ENCODE results near the gene NUMB. TPM values are rescaled to one million over a fixed set of nuclear protein-coding genes. Genes with fewer than 3 reads are reported as not detected.

Gene NUMB
- total and polyA plus RNA-seq, 2 donors (not counting 3 experiments of a cell fraction or from before 2014, with no cell fraction given), result 128 to 164 TPM

- no peak for FAIRE-seq
- H3K4me1 ChIP-seq (ENCODE audit: control insufficient read depth, extremely low read depth, insufficient read depth, low read length), result peaks cover 44% of the 10 kb centered on the region
- no peak for DNase-seq (ENCODE audit: low read depth, low spot score)
- H3K36me3 ChIP-seq (ENCODE audit: control insufficient read depth in 2 of 2, extremely low read depth in 1 of 2, insufficient read depth in 2 of 2, low read length in 2 of 2), result no peaks in the 10 kb centered on the region
- TF ChIP-seq MAX (IDR thresholded peaks at IDR 0.05; ENCODE audit: insufficient read depth, insufficient read length) (no peak), POLR2AphosphoS5 (IDR thresholded peaks at IDR 0.05; ENCODE audit: insufficient read depth, low read depth, low read length) (no peak), GATA2 (IDR thresholded peaks at IDR 0.05; ENCODE audit: insufficient read depth, insufficient read length, low read depth, low read length) (no peak), MYC (IDR thresholded peaks at IDR 0.05; ENCODE audit: low read depth, low read length) (no peak)
- H3K27ac ChIP-seq (ENCODE audit: insufficient read depth, low read depth, low read length), result no peak overlapping the region
- H3K9me3 ChIP-seq (replicated peaks; ENCODE audit: control insufficient read depth, insufficient read depth, low read length), result no peaks in the 10 kb centered on the region
- no peaks in the 10 kb centered on the region for H4K20me1 ChIP-seq (replicated peaks; ENCODE audit: control insufficient read depth, extremely low read depth, insufficient read depth, low read length)
- H3K4me3 ChIP-seq (replicated peaks in 1 of 3; ENCODE audit: insufficient read depth in 1 of 3, low read depth in 1 of 3, low read length in 3 of 3), result no peak overlapping the region
- H3K27me3 ChIP-seq (ENCODE audit: control insufficient read depth in 2 of 2, insufficient read depth in 2 of 2, low read length in 2 of 2), result no peaks in the 10 kb centered on the region
- H2AFZ ChIP-seq (ENCODE audit: low read depth, low read length), result no peak overlapping the region
- ChIA-PET CTCF (interaction anchor here (1.5 to 11.5 kb wide), 3 partner anchors 172 to 294 kb away, joined by 3 to 559 read pairs (median 11); no protein-coding TSS in a partner anchor), POLR2A (interaction anchor here (0.7 kb wide), 1 partner anchor 177 kb away, joined by 13 read pairs; no protein-coding TSS in a partner anchor)
- H3K9me1 ChIP-seq (replicated peaks; ENCODE audit: control insufficient read depth, extremely low read depth, insufficient read depth, low read length), result peaks cover 2% of the 10 kb centered on the region
- no peaks in the 10 kb centered on the region for H3K79me2 ChIP-seq (ENCODE audit: control insufficient read depth, insufficient read depth, low read length)
- no TSS peak for BruUV-seq (replicated peaks)
- dilution Hi-C loops (cut with MboI; ENCODE audit: extremely low pct_ligation_motif_present, low sequenced_read_pairs) (loop anchor here (25.0 kb wide), 2 partner anchors 180 to 280 kb away; no protein-coding TSS in a partner anchor), intact Hi-C loops (cut with micrococcal nuclease) (no loop called here)
- H3K4me2 ChIP-seq (ENCODE audit: insufficient read depth, low read length), result no peak overlapping the region
- H3K9ac ChIP-seq (replicated peaks; ENCODE audit: extremely low read depth, insufficient read depth, low read length), result no peak overlapping the region
Observed at GRCh38 chr14:73467377-73467776, 9.0 kb upstream of the NUMB start.

GRCh38 chr14:73466861-73467260 lies 8.5 kb upstream of the NUMB start:
- H3K36me3 ChIP-seq (ENCODE audit: control insufficient read depth in 2 of 2, extremely low read depth in 1 of 2, insufficient read depth in 2 of 2, low read length in 2 of 2), result no peaks in the 10 kb centered on the region
- POLR2A ChIA-PET, result interaction anchor here (0.7 kb wide), 1 partner anchor 177 kb away, joined by 13 read pairs; no protein-coding TSS in a partner anchor
- H3K27me3 ChIP-seq (ENCODE audit: control insufficient read depth in 2 of 2, insufficient read depth in 2 of 2, low read length in 2 of 2), result no peaks in the 10 kb centered on the region
- TF ChIP-seq MYC (IDR thresholded peaks at IDR 0.05; ENCODE audit: low read depth, low read length) (no peak), POLR2A (IDR thresholded peaks at IDR 0.05; ENCODE audit: low read depth, low read length) (no peak), GATA2 (IDR thresholded peaks at IDR 0.05; ENCODE audit: insufficient read depth, insufficient read length, low read depth, low read length) (no peak), CTCF (IDR thresholded peaks at IDR 0.05; ENCODE audit: extremely low read depth in 1 of 2, insufficient read depth in 1 of 2, low read depth in 1 of 2, low read length in 2 of 2) (no peak), POLR2AphosphoS5 (IDR thresholded peaks at IDR 0.05; ENCODE audit: insufficient read depth, low read depth, low read length) (no peak), JUN (IDR thresholded peaks at IDR 0.05; ENCODE audit: borderline replicate concordance, insufficient read depth, insufficient read length, low read depth) (no peak), FOS (IDR thresholded peaks at IDR 0.05; ENCODE audit: borderline replicate concordance, insufficient read depth, low read length) (no peak), EZH2 (IDR thresholded peaks at IDR 0.05; ENCODE audit: borderline replicate concordance, low read depth, low read length, severe bottlenecking) (no peak), MAX (IDR thresholded peaks at IDR 0.05; ENCODE audit: insufficient read depth, insufficient read length) (no peak)
- peaks cover 49% of the 10 kb centered on the region for H3K4me1 ChIP-seq (ENCODE audit: control insufficient read depth, extremely low read depth, insufficient read depth, low read length)
- H3K79me2 ChIP-seq (ENCODE audit: control insufficient read depth, insufficient read depth, low read length), result no peaks in the 10 kb centered on the region
- intact Hi-C loops (cut with micrococcal nuclease) (no loop called here), dilution Hi-C loops (cut with MboI; ENCODE audit: extremely low pct_ligation_motif_present, low sequenced_read_pairs) (loop anchor here (25.0 kb wide), 2 partner anchors 180 to 280 kb away; no protein-coding TSS in a partner anchor)
- DNase-seq (ENCODE audit: low read depth, low spot score) (no peak), FAIRE-seq (no peak)
- H2AFZ ChIP-seq (ENCODE audit: low read depth, low read length), result no peak overlapping the region
- CTCF ChIA-PET, result interaction anchor here (0.6 to 11.5 kb wide), 4 partner anchors 159 to 294 kb away, joined by 3 to 559 read pairs (median 8); no protein-coding TSS in a partner anchor
- no peak overlapping the region for H3K9ac ChIP-seq (replicated peaks; ENCODE audit: extremely low read depth, insufficient read depth, low read length)
- H3K9me3 ChIP-seq (replicated peaks; ENCODE audit: control insufficient read depth, insufficient read depth, low read length), result no peaks in the 10 kb centered on the region
- BruUV-seq (replicated peaks), result no TSS peak
- H3K9me1 ChIP-seq (replicated peaks; ENCODE audit: control insufficient read depth, extremely low read depth, insufficient read depth, low read length), result peaks cover 2% of the 10 kb centered on the region
- H4K20me1 ChIP-seq (replicated peaks; ENCODE audit: control insufficient read depth, extremely low read depth, insufficient read depth, low read length), result no peaks in the 10 kb centered on the region
- no peak overlapping the region for H3K4me3 ChIP-seq (replicated peaks in 1 of 3; ENCODE audit: insufficient read depth in 1 of 3, low read depth in 1 of 3, low read length in 3 of 3)
- peak overlapping the region; percentile 82 for H3K4me2 ChIP-seq (ENCODE audit: insufficient read depth, low read length)
- peak overlapping the region; percentile 51 for H3K27ac ChIP-seq (ENCODE audit: insufficient read depth, low read depth, low read length)

Data from endothelial cell of umbilical vein (primary cell).